Measurements from ENCODE around the gene PSME4. TPM values are rescaled to one million over a fixed set of nuclear protein-coding genes. Genes with fewer than 3 reads are reported as not detected.

Gene PSME4
- total RNA-seq, 4 donors from 2014 or later: 20.0 to 94.5 (median 78.8) TPM

GRCh38 chr2:53911434-53912189, 59.2 kb downstream of the PSME4 start:
- no peak overlapping the region for H3K27ac ChIP-seq
- no peak for TF ChIP-seq POLR2A (IDR thresholded peaks at IDR 0.05)
- TF ChIP-seq, protein P1, sequence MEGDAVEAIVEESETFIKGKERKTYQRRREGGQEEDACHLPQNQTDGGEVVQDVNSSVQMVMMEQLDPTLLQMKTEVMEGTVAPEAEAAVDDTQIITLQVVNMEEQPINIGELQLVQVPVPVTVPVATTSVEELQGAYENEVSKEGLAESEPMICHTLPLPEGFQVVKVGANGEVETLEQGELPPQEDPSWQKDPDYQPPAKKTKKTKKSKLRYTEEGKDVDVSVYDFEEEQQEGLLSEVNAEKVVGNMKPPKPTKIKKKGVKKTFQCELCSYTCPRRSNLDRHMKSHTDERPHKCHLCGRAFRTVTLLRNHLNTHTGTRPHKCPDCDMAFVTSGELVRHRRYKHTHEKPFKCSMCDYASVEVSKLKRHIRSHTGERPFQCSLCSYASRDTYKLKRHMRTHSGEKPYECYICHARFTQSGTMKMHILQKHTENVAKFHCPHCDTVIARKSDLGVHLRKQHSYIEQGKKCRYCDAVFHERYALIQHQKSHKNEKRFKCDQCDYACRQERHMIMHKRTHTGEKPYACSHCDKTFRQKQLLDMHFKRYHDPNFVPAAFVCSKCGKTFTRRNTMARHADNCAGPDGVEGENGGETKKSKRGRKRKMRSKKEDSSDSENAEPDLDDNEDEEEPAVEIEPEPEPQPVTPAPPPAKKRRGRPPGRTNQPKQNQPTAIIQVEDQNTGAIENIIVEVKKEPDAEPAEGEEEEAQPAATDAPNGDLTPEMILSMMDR (IDR thresholded peaks at IDR 0.05): no peak
- intact Hi-C loops (cut with DNase I; ENCODE audit: low total_unique reads): no loop called here
- peaks cover 0 to 4% of the 10 kb centered on the region in 2 donors for H3K4me1 ChIP-seq
- H3K9me3 ChIP-seq: no peaks in the 10 kb centered on the region
- no peak overlapping the region for H3K4me3 ChIP-seq
- no peaks in the 10 kb centered on the region for H3K36me3 ChIP-seq
- no peaks in the 10 kb centered on the region for H3K27me3 ChIP-seq
- DNase-seq: no peak

- Histone ChIP-seq H3K9me3 (no peaks in the 10 kb centered on the region), H3K27ac (no peak overlapping the region), H3K27me3 (no peaks in the 10 kb centered on the region), H3K4me3 (no peak overlapping the region), H3K36me3 (no peaks in the 10 kb centered on the region), H3K4me1 (no peaks in the 10 kb centered on the region)
- DNase-seq: no peak
- no peak for TF ChIP-seq POLR2A (IDR thresholded peaks at IDR 0.05)
- TF ChIP-seq, protein P1 (IDR thresholded peaks at IDR 0.05): no peak
- intact Hi-C loops (cut with DNase I; ENCODE audit: low total_unique reads): no loop called here
Observed at GRCh38 chr2:53907582-53907981, 63.2 kb downstream of the PSME4 start.

- H3K27me3 ChIP-seq: no peaks in the 10 kb centered on the region
- H3K4me1 ChIP-seq: no peaks in the 10 kb centered on the region
- TF ChIP-seq POLR2A (IDR thresholded peaks at IDR 0.05): no peak
- TF ChIP-seq, protein P1 (IDR thresholded peaks at IDR 0.05): no peak
- intact Hi-C loops (cut with DNase I; ENCODE audit: low total_unique reads): no loop called here
- no peaks in the 10 kb centered on the region for H3K9me3 ChIP-seq
- no peak for DNase-seq
- no peaks in the 10 kb centered on the region for H3K36me3 ChIP-seq
- H3K4me3 ChIP-seq: no peak overlapping the region
- H3K27ac ChIP-seq: no peak overlapping the region
Observed at GRCh38 chr2:53905396-53905795, 65.4 kb downstream of the PSME4 start.

DNA sequence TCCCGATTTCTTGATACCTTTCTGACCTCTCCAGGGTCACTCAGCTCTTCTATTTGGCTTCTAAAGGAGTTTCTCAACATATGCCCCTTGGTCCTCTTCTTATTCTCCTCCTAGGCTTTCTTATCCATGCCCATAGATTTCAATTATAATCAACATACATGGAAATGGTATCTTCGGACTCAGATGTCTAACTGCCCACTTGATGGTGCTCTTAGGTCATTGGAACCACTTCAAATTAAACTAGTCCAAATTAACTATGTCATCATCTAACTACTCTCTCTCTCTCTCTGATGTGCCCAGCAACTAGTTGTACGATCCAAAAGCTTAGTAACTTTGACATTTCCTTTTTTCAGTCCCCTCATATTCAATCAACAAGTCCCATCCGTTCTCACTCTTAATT, 67.8 kb downstream of the PSME4 start:
- DNase-seq: no peak
- Histone ChIP-seq H3K27me3 (no peaks in the 10 kb centered on the region), H3K4me1 (no peaks in the 10 kb centered on the region), H3K27ac (no peak overlapping the region), H3K9me3 (no peaks in the 10 kb centered on the region), H3K4me3 (no peak overlapping the region), H3K36me3 (no peaks in the 10 kb centered on the region)
- TF ChIP-seq POLR2A (IDR thresholded peaks at IDR 0.05): no peak
- TF ChIP-seq, protein P1 (IDR thresholded peaks at IDR 0.05): no peak
- intact Hi-C loops (cut with DNase I; ENCODE audit: low total_unique reads): no loop called here

DNA sequence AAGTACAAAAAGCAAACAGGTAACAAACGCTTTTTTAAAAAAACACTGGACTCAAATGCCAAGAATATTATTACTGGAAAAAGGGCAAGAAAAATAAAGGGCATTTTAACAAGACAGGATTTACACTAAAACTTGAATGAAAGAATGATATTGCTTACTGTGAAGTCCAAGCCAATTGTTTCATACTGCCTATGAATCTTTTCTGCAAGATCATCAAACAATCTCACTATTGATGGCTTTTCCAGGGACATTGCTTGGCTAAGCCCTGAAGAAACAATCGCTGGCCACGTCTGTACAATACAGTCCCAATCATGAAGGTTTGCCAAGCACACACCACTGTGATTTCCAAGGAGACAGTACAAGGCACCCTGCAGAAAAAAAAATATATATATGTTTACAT, 69.6 kb downstream of the PSME4 start:
- no peaks in the 10 kb centered on the region for H3K4me1 ChIP-seq
- no peak for TF ChIP-seq POLR2A (IDR thresholded peaks at IDR 0.05)
- TF ChIP-seq, protein P1 (IDR thresholded peaks at IDR 0.05): no peak
- no peak overlapping the region for H3K4me3 ChIP-seq
- H3K27me3 ChIP-seq: no peaks in the 10 kb centered on the region
- no peak overlapping the region for H3K27ac ChIP-seq
- H3K36me3 ChIP-seq: no peaks in the 10 kb centered on the region
- intact Hi-C loops (cut with DNase I; ENCODE audit: low total_unique reads): no loop called here
- no peaks in the 10 kb centered on the region for H3K9me3 ChIP-seq
- no peak for DNase-seq
